NCI-H526 (cell line): Measurements from ENCODE around the gene SEC11A.
A peak's percentile ranks its signal among the peaks of the same experiment; 100 is the strongest.
"Not testable (repeated sequence)": the region's sequence is repeated elsewhere in the genome, so short reads cannot be mapped to it uniquely, and the experiment has no call there.

Experiments
- DNase-seq, 2 experiments: peaks; one replicate each; lab custom pipeline; 2025; lab: John Stamatoyannopoulos, UW

SEC11A gene

GRCh38 chr15:84737005-84737404 lies 21.1 kb upstream of the SEC11A start:
- no peak for DNase-seq

- no peak for DNase-seq
Observed at GRCh38 chr15:84736375-84736774, 20.4 kb upstream of the SEC11A start.

- DNase-seq: not testable (repeated sequence)
Observed at GRCh38 chr15:84735480-84736061, 19.6 kb upstream of the SEC11A start.

- peak; percentile 56 to 72 for DNase-seq
Observed at GRCh38 chr15:84734794-84735479, 19.0 kb upstream of the SEC11A start.

GRCh38 chr15:84731774-84732173 lies 15.8 kb upstream of the SEC11A start:
- DNase-seq: no peak

- no peak for DNase-seq
Observed at GRCh38 chr15:84727429-84727828, 11.5 kb upstream of the SEC11A start.

- no peak for DNase-seq
Observed at GRCh38 chr15:84725001-84725491, 9.1 kb upstream of the SEC11A start.

GRCh38 chr15:84722628-84723027 lies 6.7 kb upstream of the SEC11A start:
- DNase-seq: no peak

GRCh38 chr15:84721371-84721770 lies 5.4 kb upstream of the SEC11A start:
- no peak for DNase-seq

GRCh38 chr15:84715441-84716035 lies 401 bp downstream of the SEC11A start:
- peak; percentile 50 to 54 for DNase-seq

- DNase-seq: no peak
Observed at GRCh38 chr15:84714821-84715220, 1.1 kb downstream of the SEC11A start.

- DNase-seq: no peak
Observed at GRCh38 chr15:84714372-84714771, 1.6 kb downstream of the SEC11A start.

- DNase-seq: no peak
Observed at GRCh38 chr15:84703808-84704207, 12.1 kb downstream of the SEC11A start.

- no peak for DNase-seq
Observed at GRCh38 chr15:84702961-84703482, 12.9 kb downstream of the SEC11A start.

- no peak for DNase-seq
Observed at GRCh38 chr15:84699538-84700191, 16.3 kb downstream of the SEC11A start.

- DNase-seq: no peak
Observed at GRCh38 chr15:84697236-84697990, 18.5 kb downstream of the SEC11A start.

GRCh38 chr15:84696757-84697156 lies 19.2 kb downstream of the SEC11A start:
- no peak for DNase-seq

GRCh38 chr15:84690342-84690741 lies 25.6 kb downstream of the SEC11A start:
- no peak for DNase-seq

GRCh38 chr15:84689858-84690257 lies 26.1 kb downstream of the SEC11A start:
- no peak for DNase-seq

GRCh38 chr15:84686446-84686845 lies 29.5 kb downstream of the SEC11A start:
- DNase-seq: not testable (repeated sequence)

- no peak for DNase-seq
Observed at GRCh38 chr15:84685304-84685703, 30.6 kb downstream of the SEC11A start.

- DNase-seq: no peak
Observed at GRCh38 chr15:84684092-84684491, 31.8 kb downstream of the SEC11A start.
